ENCODE results near the gene PPM1D.

GRCh38 chr17:60604686-60605334 lies 4.8 kb downstream of the PPM1D start:
- TF ChIP-seq ZNF274 (IDR thresholded peaks at IDR 0.05; ENCODE audit: low read depth, low read length): no peak
- no peak for TF ChIP-seq SUZ12 (IDR thresholded peaks at IDR 0.05; ENCODE audit: extremely low read depth, insufficient read depth, insufficient read length)

Measured in NT2/D1 (cell line).